BLaER1 (cell line): ENCODE data around the gene SKI.
"Not testable (repeated sequence)": the region's sequence is repeated elsewhere in the genome, so short reads cannot be mapped to it uniquely, and the experiment has no call there.

Source experiments
- H3K27ac ChIP-seq: shearing (Covaris generic); formaldehyde crosslinking; 2 replicates; pipeline ENCODE4 v1.8.1; 2022
- H3K27me3 ChIP-seq: shearing (Covaris generic); formaldehyde crosslinking; 2 replicates; pipeline ENCODE4 v1.8.1; 2022
- H3K36me3 ChIP-seq: shearing (Covaris generic); formaldehyde crosslinking; 2 replicates; pipeline ENCODE4 v1.8.1; 2022
- H3K4me1 ChIP-seq: shearing (Covaris generic); formaldehyde crosslinking; 2 replicates; pipeline ENCODE4 v1.8.1; 2022
- H3K4me2 ChIP-seq: shearing (Covaris generic); formaldehyde crosslinking; 2 replicates; pipeline ENCODE4 v1.8.1; 2022
- H3K4me3 ChIP-seq: shearing (Covaris generic); formaldehyde crosslinking; 2 replicates; pipeline ENCODE4 v1.8.1; 2022
- H3K9ac ChIP-seq: shearing (Covaris generic); formaldehyde crosslinking; 2 replicates; pipeline ENCODE4 v1.8.1; 2022
- H3K9me3 ChIP-seq: shearing (Covaris generic); formaldehyde crosslinking; 2 replicates; pipeline ENCODE4 v1.8.1; 2022
- H4K20me1 ChIP-seq: shearing (Covaris generic); formaldehyde crosslinking; 2 replicates; pipeline ENCODE4 v1.8.1; 2022
- Cebpa-rat ChIP-seq: shearing (Covaris generic); IDR thresholded peaks from 2 replicates; pipeline ENCODE4 v1.8.1; 2022

Gene SKI

GRCh38 chr1:2295526-2295925 lies 67.4 kb downstream of the SKI start:
- H3K4me3 ChIP-seq: no peak overlapping the region
- H3K36me3 ChIP-seq: no peaks in the 10 kb centered on the region
- no peaks in the 10 kb centered on the region for H3K9me3 ChIP-seq
- peaks cover 33% of the 10 kb centered on the region for H3K27me3 ChIP-seq
- TF ChIP-seq Cebpa-rat: no peak
- H3K4me2 ChIP-seq: no peak overlapping the region
- H4K20me1 ChIP-seq: peaks cover 100% of the 10 kb centered on the region
- no peak overlapping the region for H3K9ac ChIP-seq
- H3K4me1 ChIP-seq: peaks cover 88% of the 10 kb centered on the region
- H3K27ac ChIP-seq: no peak overlapping the region

- H3K4me1 ChIP-seq: peaks cover 85% of the 10 kb centered on the region
These were observed 68.1 kb downstream of the SKI start for GRCh38 chr1:2296211-2296610.

GRCh38 chr1:2296614-2297013 lies 68.5 kb downstream of the SKI start:
- Histone ChIP-seq H3K4me3 (no peak overlapping the region), H3K9ac (no peak overlapping the region), H4K20me1 (peaks cover 96% of the 10 kb centered on the region), H3K4me2 (no peak overlapping the region; the same call in 1 of the 2 replicates), H3K9me3 (no peaks in the 10 kb centered on the region), H3K36me3 (no peaks in the 10 kb centered on the region), H3K4me1 (peaks cover 85% of the 10 kb centered on the region), H3K27me3 (peaks cover 33% of the 10 kb centered on the region), H3K27ac (no peak overlapping the region)
- TF ChIP-seq Cebpa-rat: no peak

More at GRCh38 chr1:2296211-2296610, 68.1 kb downstream of the SKI start:
- not testable (repeated sequence) for H3K9me3 ChIP-seq, H3K4me3 ChIP-seq, H3K9ac ChIP-seq, H3K27ac ChIP-seq, H3K4me2 ChIP-seq, H3K36me3 ChIP-seq
- Histone ChIP-seq H3K27me3 (peaks cover 33% of the 10 kb centered on the region), H4K20me1 (peaks cover 96% of the 10 kb centered on the region)

GRCh38 chr1:2297246-2298011 lies 69.3 kb downstream of the SKI start:
- peaks cover 26% of the 10 kb centered on the region for H3K27me3 ChIP-seq
- peaks cover 85% of the 10 kb centered on the region for H3K4me1 ChIP-seq
- H3K9ac ChIP-seq: no peak overlapping the region
- H3K27ac ChIP-seq: no peak overlapping the region
- H4K20me1 ChIP-seq: peaks cover 96% of the 10 kb centered on the region
- no peak for TF ChIP-seq Cebpa-rat
- no peak overlapping the region for H3K4me3 ChIP-seq
- H3K4me2 ChIP-seq: peak overlapping the region; percentile 100; the same call in 1 of the 2 replicates
- no peaks in the 10 kb centered on the region for H3K36me3 ChIP-seq
- no peaks in the 10 kb centered on the region for H3K9me3 ChIP-seq

GRCh38 chr1:2298685-2299084 lies 70.6 kb downstream of the SKI start:
- Histone ChIP-seq H3K4me2 (peak overlapping the region; percentile 100), H3K4me1 (peaks cover 85% of the 10 kb centered on the region), H3K4me3 (no peak overlapping the region), H4K20me1 (peaks cover 96% of the 10 kb centered on the region), H3K27me3 (peaks cover 15% of the 10 kb centered on the region), H3K36me3 (peaks cover 6% of the 10 kb centered on the region), H3K27ac (peak overlapping the region; percentile 99), H3K9me3 (no peaks in the 10 kb centered on the region), H3K9ac (no peak overlapping the region)
- no peak for TF ChIP-seq Cebpa-rat

GRCh38 chr1:2299131-2299627 lies 71.1 kb downstream of the SKI start:
- Histone ChIP-seq H3K4me2 (peak overlapping the region; percentile 100), H3K27ac (peak overlapping the region; percentile 99), H3K36me3 (peaks cover 11% of the 10 kb centered on the region)

GRCh38 chr1:2300004-2300771 lies 72.1 kb downstream of the SKI start:
- H3K27ac ChIP-seq: peak overlapping the region; percentile 99
- peak overlapping the region; percentile 90 for H3K9ac ChIP-seq
- H3K4me2 ChIP-seq: peak overlapping the region; percentile 100
- no peak for TF ChIP-seq Cebpa-rat
- H3K27me3 ChIP-seq: no peaks in the 10 kb centered on the region; the same call in 1 of the 2 replicates
- H4K20me1 ChIP-seq: peaks cover 96% of the 10 kb centered on the region
- H3K4me1 ChIP-seq: peaks cover 85% of the 10 kb centered on the region
- H3K4me3 ChIP-seq: peak overlapping the region; percentile 62
- H3K9me3 ChIP-seq: no peaks in the 10 kb centered on the region
- peaks cover 21% of the 10 kb centered on the region for H3K36me3 ChIP-seq

More at GRCh38 chr1:2299131-2299627, 71.1 kb downstream of the SKI start:
- H3K27me3 ChIP-seq: peaks cover 10% of the 10 kb centered on the region; the same call in 1 of the 2 replicates
- peaks cover 96% of the 10 kb centered on the region for H4K20me1 ChIP-seq
- no peaks in the 10 kb centered on the region for H3K9me3 ChIP-seq
- peak overlapping the region; percentile 90 for H3K9ac ChIP-seq
- H3K4me3 ChIP-seq: peak overlapping the region; percentile 62
- H3K4me1 ChIP-seq: peaks cover 85% of the 10 kb centered on the region
- no peak for TF ChIP-seq Cebpa-rat

GRCh38 chr1:2300851-2301606 lies 72.9 kb downstream of the SKI start:
- Histone ChIP-seq H3K4me1 (peaks cover 91% of the 10 kb centered on the region), H4K20me1 (peaks cover 96% of the 10 kb centered on the region), H3K36me3 (peaks cover 29% of the 10 kb centered on the region), H3K27ac (peak overlapping the region; percentile 99), H3K4me3 (peak overlapping the region; percentile 62), H3K9ac (peak overlapping the region; percentile 90), H3K4me2 (peak overlapping the region; percentile 100), H3K27me3 (no peaks in the 10 kb centered on the region), H3K9me3 (no peaks in the 10 kb centered on the region)
- TF ChIP-seq Cebpa-rat: no peak

GRCh38 chr1:2301607-2302291 lies 73.6 kb downstream of the SKI start:
- peak overlapping the region; percentile 94 for H3K4me2 ChIP-seq
- H3K27me3 ChIP-seq: no peaks in the 10 kb centered on the region
- no peak for TF ChIP-seq Cebpa-rat
- H3K27ac ChIP-seq: peak overlapping the region; percentile 99
- peaks cover 36% of the 10 kb centered on the region for H3K36me3 ChIP-seq
- H3K4me3 ChIP-seq: peak overlapping the region; percentile 50
- H3K9me3 ChIP-seq: no peaks in the 10 kb centered on the region
- peaks cover 95% of the 10 kb centered on the region for H3K4me1 ChIP-seq
- H3K9ac ChIP-seq: peak overlapping the region; percentile 34
- H4K20me1 ChIP-seq: peaks cover 96% of the 10 kb centered on the region
